ENCODE data around the gene ABHD17C. TPM values are rescaled to one million over a fixed set of nuclear protein-coding genes. Genes with fewer than 3 reads are reported as not detected.

Gene ABHD17C
- total RNA-seq, 4 donors from 2014 or later = 0.29 to 13.6 (median 6.5) TPM

DNA sequence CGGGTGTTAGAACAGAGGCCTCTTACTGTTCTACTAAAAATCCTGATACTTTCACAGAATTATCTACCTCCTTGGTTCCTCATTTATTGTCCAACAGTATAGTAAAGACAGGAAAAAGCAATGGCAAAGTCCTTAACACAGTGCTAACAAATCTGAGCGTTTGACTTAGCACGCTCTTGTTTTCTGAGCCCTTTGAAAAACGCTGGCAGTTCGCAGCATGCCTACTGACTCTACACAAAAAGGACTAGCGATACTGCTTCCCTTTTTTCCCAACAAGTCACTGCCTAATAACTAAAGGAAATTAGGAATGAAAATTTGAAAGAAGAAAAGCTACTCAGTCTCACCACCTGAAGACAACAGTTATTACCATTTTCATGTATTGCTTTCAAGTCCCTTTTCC lies 49.3 kb downstream of the ABHD17C start:
- intact Hi-C loops (cut with DNase I; ENCODE audit: low total_unique reads) = no loop called here
- Histone ChIP-seq H3K27me3 (no peaks in the 10 kb centered on the region), H3K36me3 (no peaks in the 10 kb centered on the region), H3K27ac (peak overlapping the region in 1 of 2 donors; percentile 22), H3K4me1 (no peaks in the 10 kb centered on the region), H3K9me3 (no peaks in the 10 kb centered on the region), H3K4me3 (no peak overlapping the region)
- no peak for TF ChIP-seq POLR2A (IDR thresholded peaks at IDR 0.05)
- TF ChIP-seq, protein P1, sequence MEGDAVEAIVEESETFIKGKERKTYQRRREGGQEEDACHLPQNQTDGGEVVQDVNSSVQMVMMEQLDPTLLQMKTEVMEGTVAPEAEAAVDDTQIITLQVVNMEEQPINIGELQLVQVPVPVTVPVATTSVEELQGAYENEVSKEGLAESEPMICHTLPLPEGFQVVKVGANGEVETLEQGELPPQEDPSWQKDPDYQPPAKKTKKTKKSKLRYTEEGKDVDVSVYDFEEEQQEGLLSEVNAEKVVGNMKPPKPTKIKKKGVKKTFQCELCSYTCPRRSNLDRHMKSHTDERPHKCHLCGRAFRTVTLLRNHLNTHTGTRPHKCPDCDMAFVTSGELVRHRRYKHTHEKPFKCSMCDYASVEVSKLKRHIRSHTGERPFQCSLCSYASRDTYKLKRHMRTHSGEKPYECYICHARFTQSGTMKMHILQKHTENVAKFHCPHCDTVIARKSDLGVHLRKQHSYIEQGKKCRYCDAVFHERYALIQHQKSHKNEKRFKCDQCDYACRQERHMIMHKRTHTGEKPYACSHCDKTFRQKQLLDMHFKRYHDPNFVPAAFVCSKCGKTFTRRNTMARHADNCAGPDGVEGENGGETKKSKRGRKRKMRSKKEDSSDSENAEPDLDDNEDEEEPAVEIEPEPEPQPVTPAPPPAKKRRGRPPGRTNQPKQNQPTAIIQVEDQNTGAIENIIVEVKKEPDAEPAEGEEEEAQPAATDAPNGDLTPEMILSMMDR (IDR thresholded peaks at IDR 0.05) = no peak
- DNase-seq = no peak

DNA sequence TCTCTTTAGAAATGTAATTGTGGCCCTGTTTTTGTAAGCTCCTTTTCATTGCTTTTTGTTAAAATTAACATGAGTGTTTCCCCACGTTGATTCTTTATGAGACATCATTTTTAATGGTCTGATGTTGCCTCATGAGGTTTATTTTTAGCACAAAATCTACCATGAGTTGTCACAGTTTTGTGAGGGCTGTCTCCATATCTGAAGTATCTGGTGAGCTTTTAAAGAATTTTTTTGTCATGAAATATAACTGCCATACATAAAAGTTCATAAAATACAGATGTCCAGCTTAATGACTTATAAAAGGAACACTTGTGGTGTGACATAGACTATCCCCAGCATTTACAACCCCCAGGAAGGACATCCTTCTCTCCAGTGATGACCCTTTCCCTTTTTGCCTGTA lies 49.7 kb downstream of the ABHD17C start:
- intact Hi-C loops (cut with DNase I; ENCODE audit: low total_unique reads) = no loop called here
- no peaks in the 10 kb centered on the region for H3K36me3 ChIP-seq
- H3K9me3 ChIP-seq = no peaks in the 10 kb centered on the region
- no peak for DNase-seq
- no peak overlapping the region for H3K27ac ChIP-seq
- TF ChIP-seq, protein P1 (IDR thresholded peaks at IDR 0.05) = no peak
- no peak for TF ChIP-seq POLR2A (IDR thresholded peaks at IDR 0.05)
- H3K4me1 ChIP-seq = no peaks in the 10 kb centered on the region
- no peak overlapping the region for H3K4me3 ChIP-seq
- no peaks in the 10 kb centered on the region for H3K27me3 ChIP-seq

DNA sequence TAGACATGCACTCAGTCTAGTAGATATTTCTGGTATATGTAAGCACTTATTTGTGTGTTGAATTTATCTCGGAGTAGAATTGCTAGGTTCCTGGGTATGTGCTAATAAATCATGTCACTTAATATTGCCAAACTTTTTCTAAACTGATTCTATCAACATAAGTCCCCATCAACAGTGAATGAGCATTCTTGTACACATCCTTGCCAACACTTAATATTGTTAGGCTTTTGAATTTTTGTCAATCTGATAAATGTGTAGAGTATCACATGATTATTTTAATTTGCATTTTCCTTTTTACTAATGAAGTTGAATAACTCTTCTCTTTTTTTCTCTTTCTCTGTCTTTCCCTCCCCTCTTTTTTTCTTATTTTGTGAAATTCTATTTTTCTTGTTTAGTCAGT lies 50.8 kb downstream of the ABHD17C start:
- Histone ChIP-seq H3K27ac (no peak overlapping the region), H3K36me3 (no peaks in the 10 kb centered on the region), H3K27me3 (no peaks in the 10 kb centered on the region), H3K9me3 (no peaks in the 10 kb centered on the region), H3K4me1 (no peaks in the 10 kb centered on the region), H3K4me3 (no peak overlapping the region)
- no peak for TF ChIP-seq POLR2A (IDR thresholded peaks at IDR 0.05)
- no peak for DNase-seq
- intact Hi-C loops (cut with DNase I; ENCODE audit: low total_unique reads) = no loop called here

DNA sequence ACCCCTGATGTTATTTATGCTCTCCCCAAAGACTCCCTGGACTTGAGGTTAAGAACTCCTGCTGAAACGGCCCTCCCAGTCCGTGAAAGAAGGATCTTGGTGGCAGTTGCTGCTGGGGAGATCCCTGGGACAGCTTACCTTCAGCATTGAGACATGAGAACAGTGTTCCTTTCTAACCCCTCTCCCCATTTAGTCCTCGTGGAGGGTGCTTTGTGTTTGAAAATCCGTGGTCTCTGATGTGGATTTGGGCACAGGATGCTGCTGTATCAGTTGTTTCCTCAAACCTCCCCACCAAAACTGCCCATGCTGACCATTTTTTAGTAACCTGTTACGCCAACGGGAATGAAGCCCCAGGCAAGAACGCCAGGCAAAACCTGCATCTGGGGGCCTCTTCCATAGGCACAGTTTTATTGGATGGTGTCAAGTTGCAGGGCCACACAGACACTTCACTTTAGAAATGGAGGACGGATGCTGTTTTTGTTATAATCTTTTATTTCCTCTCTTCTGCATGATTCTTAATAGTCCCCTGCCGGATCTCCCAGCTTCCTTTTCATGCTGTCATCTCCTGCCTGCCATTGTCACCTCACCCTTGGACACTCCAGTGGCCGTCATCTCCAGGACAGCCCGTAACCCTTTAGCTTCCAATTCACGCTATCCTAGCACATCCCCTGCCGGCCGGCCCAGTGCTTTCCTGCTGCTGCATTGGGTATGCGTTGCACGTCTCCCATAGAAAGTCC lies 52.4 kb downstream of the ABHD17C start:
- DNase-seq = no peak
- intact Hi-C loops (cut with DNase I; ENCODE audit: low total_unique reads) = no loop called here
- Histone ChIP-seq H3K27me3 (no peaks in the 10 kb centered on the region), H3K4me1 (no peaks in the 10 kb centered on the region), H3K9me3 (no peaks in the 10 kb centered on the region), H3K27ac (no peak overlapping the region), H3K4me3 (no peak overlapping the region), H3K36me3 (no peaks in the 10 kb centered on the region)
- TF ChIP-seq POLR2A (IDR thresholded peaks at IDR 0.05) = no peak
- TF ChIP-seq, protein P1 (IDR thresholded peaks at IDR 0.05) = no peak

DNA sequence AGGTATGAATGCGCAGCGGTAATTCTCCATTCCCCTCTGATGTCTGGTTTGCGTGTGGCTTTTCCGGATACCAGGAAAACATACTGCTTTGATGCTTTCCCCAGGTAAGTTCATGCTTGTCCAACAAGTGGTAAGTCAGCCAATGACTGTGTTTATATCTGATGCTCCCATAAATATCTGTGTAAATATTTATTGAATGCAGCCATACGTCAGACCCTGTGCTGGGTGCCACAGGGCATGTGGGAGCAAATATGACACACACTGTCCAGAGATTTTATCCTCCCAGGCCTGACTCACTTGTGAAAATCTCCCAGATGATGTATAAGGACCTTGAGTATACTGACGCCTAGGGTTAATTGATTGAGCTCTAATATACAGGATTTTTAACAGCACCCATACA lies 54.5 kb downstream of the ABHD17C start:
- no peak for DNase-seq
- Histone ChIP-seq H3K9me3 (no peaks in the 10 kb centered on the region), H3K4me1 (no peaks in the 10 kb centered on the region), H3K27me3 (no peaks in the 10 kb centered on the region), H3K36me3 (no peaks in the 10 kb centered on the region), H3K4me3 (no peak overlapping the region), H3K27ac (no peak overlapping the region)
- intact Hi-C loops (cut with DNase I; ENCODE audit: low total_unique reads) = no loop called here
- TF ChIP-seq, protein P1 (IDR thresholded peaks at IDR 0.05) = no peak
- no peak for TF ChIP-seq POLR2A (IDR thresholded peaks at IDR 0.05)

Measured in uterus (tissue), 4 donors.